Activated CD4-positive, alpha-beta T cell treated with anti-CD3 and anti-CD28 coated beads, Interleukin-2, amount 10 ng/mL, durations not matched to agents 7 days and 5 days (primary cell): ENCODE measurements around the gene MVD. TPM values are rescaled to one million over a fixed set of nuclear protein-coding genes. Genes with fewer than 3 reads are reported as not detected.
A peak's percentile ranks its signal among the peaks of the same experiment; 100 is the strongest.

Experiments
- CTCF ChIA-PET: fragments of 350-600 bp; sonication (Branson Sonifier 250); formaldehyde crosslinking; loops from one replicate; lab custom pipeline; 2021; ENCODE audit warnings: antibody characterized with exemption; lab: Charles Lee
- POLR2A ChIA-PET: fragments of 350-600 bp; sonication (Branson Sonifier 250); formaldehyde crosslinking; loops from one replicate; lab custom pipeline; 2021; ENCODE audit warnings: antibody characterized with exemption; lab: Charles Lee
- DNase-seq: peaks from one replicate; pipeline ENCODE4 v3.0.0-alpha.2; 2020
- H3K27ac Mint-ChIP-seq: one replicate; pipeline ENCODE4 v1.8.0; 2021; ENCODE audit warnings: mild to moderate bottlenecking, moderate library complexity, mixed read lengths
- H3K27me3 Mint-ChIP-seq: one replicate; pipeline ENCODE4 v1.8.0; 2021; ENCODE audit warnings: mixed read lengths
- H3K36me3 Mint-ChIP-seq: one replicate; pipeline ENCODE4 v1.8.0; 2021; ENCODE audit warnings: low read depth, mixed read lengths
- H3K4me1 Mint-ChIP-seq: one replicate; pipeline ENCODE4 v1.8.0; 2021; ENCODE audit warnings: mixed read lengths
- H3K4me3 Mint-ChIP-seq: one replicate; pipeline ENCODE4 v1.8.0; 2021; ENCODE audit warnings: mild to moderate bottlenecking, moderate library complexity, mixed read lengths
- H3K9me3 Mint-ChIP-seq: one replicate; pipeline ENCODE4 v1.8.0; 2021; ENCODE audit warnings: mixed read lengths
- total RNA-seq, 2 experiments: library from RNA; stranded (reverse); gene quantifications; one replicate each; pipeline ENCODE4 v1.2.3, GENCODE V29; 2021

Gene MVD
- total RNA-seq, 2 experiments from 2014 or later = 65.3 to 72.3 TPM

DNA sequence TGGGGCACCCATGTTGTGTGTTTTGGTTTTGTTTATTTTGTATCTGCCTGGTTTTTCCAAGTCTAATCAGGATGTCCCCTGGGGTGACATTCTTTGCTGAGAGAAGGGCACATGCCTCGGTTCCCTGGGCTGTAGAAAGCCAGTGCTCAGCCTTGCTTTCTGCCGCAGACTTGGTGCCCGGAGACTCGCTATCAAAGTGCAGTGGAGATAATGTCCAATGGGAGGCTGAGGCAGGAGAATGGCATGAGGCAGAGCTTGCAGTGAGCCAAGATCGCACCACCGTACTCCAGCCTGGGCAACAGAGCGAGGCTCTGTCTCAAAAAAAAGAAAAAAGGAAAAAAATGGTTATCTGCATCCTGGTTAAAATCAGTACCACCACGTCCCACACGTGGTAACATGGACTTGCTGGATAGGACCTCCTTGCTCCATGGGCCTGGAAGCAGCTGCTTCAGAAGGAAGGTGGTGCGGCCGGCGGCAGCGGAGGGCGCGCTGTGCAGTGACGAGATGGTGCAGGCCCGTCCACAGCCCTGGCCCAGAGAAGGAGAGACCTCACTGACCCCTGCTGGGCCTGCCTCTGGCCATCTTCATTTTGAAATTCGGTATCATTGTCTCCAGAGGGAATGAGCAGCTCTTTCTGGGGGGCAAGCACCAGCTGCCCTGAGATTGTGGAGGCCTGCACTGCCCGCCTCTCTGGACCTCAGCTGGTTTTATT lies 43.8 kb downstream of the MVD start:
- Mint-ChIP-seq H3K27ac (peak overlapping the region; percentile 88), H3K4me1 (peaks cover 30% of the 10 kb centered on the region), H3K9me3 (no peaks in the 10 kb centered on the region), H3K4me3 (no peak overlapping the region), H3K36me3 (peaks cover 19% of the 10 kb centered on the region), H3K27me3 (no peaks in the 10 kb centered on the region)
- ChIA-PET CTCF (interaction anchor here (1.1 to 1.9 kb wide), 3 partner anchors 10 to 16 kb away, joined by 5 read pairs; no protein-coding TSS in a partner anchor), POLR2A (no interaction called here)
- no peak for DNase-seq

DNA sequence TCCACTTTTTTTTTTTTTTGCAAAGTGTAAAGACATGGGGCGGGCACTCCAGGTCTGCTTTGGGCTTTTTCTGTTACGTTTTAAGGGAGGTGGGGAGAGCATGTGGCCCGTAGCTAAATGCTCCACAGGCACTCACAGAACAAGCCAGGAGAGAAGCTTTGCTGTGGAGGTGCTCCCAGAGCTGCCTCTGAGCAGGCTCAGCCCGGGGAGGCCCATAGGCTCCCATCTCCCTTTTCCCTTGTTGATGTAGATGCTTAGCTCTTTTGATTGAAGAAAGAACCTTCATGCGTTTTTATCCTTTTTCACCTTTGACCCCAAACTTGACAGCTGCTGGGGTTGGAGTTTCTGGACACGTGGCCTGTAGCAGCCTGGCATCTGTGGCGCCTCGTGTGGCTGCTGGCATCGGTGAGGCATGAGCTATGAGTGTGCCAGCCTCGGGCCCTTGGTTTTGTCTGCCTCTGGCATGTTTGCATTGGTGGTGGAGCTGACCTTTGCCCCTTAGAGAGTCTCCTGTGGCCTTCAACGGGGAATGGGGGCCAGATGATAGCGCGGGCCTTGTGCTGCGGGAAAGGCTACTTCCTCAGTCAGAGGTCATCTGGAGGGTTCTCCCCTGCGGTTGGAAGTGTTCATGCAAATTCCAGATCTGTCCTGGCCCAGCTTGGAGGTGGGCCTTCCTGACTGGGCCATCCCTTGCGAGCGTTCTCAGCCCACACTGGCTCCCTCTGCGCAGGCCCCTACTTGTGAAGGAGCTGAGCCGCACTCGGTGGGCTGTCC lies 44.5 kb downstream of the MVD start:
- Mint-ChIP-seq H3K27ac (peak overlapping the region; percentile 68), H3K27me3 (no peaks in the 10 kb centered on the region), H3K36me3 (peaks cover 14% of the 10 kb centered on the region), H3K4me1 (peaks cover 30% of the 10 kb centered on the region), H3K4me3 (no peak overlapping the region), H3K9me3 (no peaks in the 10 kb centered on the region)
- no peak for DNase-seq
- ChIA-PET CTCF (interaction anchor here (0.7 to 1.9 kb wide), 3 partner anchors 9 to 15 kb away, joined by 3 to 5 read pairs (median 5); no protein-coding TSS in a partner anchor), POLR2A (no interaction called here)

DNA sequence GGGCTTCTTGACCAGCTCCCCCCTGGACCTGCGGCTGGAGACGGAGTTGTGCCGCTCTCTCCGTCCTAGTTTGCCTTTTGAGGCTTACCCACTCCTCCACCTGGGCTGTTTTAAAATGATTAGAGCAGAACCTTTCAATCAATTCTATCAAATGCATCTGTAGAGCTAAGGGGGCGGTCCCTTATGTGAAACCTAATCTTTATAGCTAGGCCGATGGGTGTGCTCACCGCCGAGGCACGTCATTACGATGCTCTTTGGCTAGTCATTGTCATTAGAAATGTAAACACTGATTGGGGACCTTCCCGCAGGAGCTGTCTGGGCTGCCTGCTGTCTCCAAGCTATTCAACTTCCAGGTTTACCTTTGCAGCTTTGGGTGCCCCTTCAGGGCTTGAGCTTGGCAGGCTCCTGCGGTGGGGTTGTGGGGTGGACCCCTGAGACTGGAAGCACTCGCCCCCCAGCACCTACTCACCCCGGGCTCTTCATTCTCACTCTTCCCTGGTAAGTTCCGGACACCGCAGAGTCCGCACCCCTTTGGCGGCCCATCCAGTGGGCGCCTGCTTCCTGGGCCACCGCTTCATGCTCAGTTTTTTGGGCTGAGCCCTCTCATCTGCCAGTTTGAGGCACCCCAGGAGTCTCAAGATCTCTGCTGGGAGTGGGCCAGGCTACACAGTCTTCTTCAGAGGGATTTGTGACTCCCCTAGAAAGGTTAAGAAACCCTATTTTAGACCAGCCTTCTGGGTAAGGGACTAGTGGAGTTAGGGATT lies 45.4 kb downstream of the MVD start:
- Mint-ChIP-seq H3K4me1 (peaks cover 30% of the 10 kb centered on the region), H3K36me3 (peaks cover 13% of the 10 kb centered on the region)

DNA sequence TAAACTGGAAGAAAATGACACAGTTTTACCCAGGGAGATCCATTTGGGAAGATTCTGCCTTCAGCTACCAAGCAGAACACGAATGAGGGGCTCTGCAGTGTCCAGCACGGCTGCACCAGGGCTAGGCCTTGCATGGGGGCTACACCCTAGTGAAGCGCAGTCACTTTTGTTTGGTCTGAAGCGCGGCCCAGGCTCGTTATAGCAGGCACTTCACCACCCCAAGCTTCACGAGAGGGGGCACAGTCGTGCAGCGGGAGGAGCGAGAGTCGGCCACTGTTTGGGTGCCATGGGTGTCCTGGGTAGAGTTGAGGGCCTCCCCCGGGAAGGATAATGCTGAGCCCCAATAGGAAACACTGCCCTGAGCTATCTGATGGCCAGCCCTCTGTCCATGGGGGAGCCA lies 46.2 kb downstream of the MVD start:
- Mint-ChIP-seq H3K4me1 (peaks cover 30% of the 10 kb centered on the region), H3K9me3 (no peaks in the 10 kb centered on the region), H3K27me3 (no peaks in the 10 kb centered on the region), H3K27ac (peak overlapping the region; percentile 43), H3K4me3 (no peak overlapping the region), H3K36me3 (peaks cover 14% of the 10 kb centered on the region)
- DNase-seq = no peak
- ChIA-PET POLR2A (no interaction called here), CTCF (interaction anchor here (1.0 to 1.1 kb wide), 2 partner anchors 9 to 17 kb away, joined by 4 to 5 read pairs; no protein-coding TSS in a partner anchor)

More for the DNA sequence above, 45.4 kb downstream of the MVD start:
- ChIA-PET POLR2A (no interaction called here), CTCF (interaction anchor here (1.0 to 1.1 kb wide), 2 partner anchors 8 to 16 kb away, joined by 4 to 5 read pairs; no protein-coding TSS in a partner anchor)
- Mint-ChIP-seq H3K4me3 (no peak overlapping the region), H3K9me3 (no peaks in the 10 kb centered on the region), H3K27me3 (no peaks in the 10 kb centered on the region), H3K27ac (peak overlapping the region; percentile 43)
- DNase-seq = no peak

DNA sequence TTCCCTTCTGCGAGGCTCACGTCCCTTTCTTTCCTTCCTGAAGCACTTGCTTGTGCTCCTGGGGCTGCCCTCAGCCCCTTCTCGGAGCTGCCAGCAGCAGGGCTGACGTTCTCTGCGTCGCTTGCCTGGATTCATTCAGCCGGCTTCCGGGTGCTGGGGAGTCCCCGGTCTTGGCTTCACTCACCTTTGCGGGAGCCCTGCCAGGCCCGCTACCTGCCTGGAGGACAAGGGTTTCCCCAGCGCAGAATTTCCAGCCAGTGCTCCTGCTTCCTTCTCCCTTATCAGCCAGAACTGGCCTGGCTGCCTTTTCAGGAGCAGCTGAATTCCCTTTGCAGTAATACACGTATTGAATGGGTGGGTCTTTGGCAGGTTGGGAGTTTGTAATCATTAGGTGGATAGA lies 46.6 kb downstream of the MVD start:
- ChIA-PET POLR2A (no interaction called here), CTCF (interaction anchor here (1.1 to 1.5 kb wide), 2 partner anchors 17 kb away, joined by 3 to 4 read pairs; no protein-coding TSS in a partner anchor)
- H3K4me3 Mint-ChIP-seq = no peak overlapping the region
- DNase-seq = no peak
- H3K27me3 Mint-ChIP-seq = no peaks in the 10 kb centered on the region
- H3K9me3 Mint-ChIP-seq = no peaks in the 10 kb centered on the region
- H3K4me1 Mint-ChIP-seq = peaks cover 30% of the 10 kb centered on the region
- H3K27ac Mint-ChIP-seq = no peak overlapping the region
- peaks cover 16% of the 10 kb centered on the region for H3K36me3 Mint-ChIP-seq

DNA sequence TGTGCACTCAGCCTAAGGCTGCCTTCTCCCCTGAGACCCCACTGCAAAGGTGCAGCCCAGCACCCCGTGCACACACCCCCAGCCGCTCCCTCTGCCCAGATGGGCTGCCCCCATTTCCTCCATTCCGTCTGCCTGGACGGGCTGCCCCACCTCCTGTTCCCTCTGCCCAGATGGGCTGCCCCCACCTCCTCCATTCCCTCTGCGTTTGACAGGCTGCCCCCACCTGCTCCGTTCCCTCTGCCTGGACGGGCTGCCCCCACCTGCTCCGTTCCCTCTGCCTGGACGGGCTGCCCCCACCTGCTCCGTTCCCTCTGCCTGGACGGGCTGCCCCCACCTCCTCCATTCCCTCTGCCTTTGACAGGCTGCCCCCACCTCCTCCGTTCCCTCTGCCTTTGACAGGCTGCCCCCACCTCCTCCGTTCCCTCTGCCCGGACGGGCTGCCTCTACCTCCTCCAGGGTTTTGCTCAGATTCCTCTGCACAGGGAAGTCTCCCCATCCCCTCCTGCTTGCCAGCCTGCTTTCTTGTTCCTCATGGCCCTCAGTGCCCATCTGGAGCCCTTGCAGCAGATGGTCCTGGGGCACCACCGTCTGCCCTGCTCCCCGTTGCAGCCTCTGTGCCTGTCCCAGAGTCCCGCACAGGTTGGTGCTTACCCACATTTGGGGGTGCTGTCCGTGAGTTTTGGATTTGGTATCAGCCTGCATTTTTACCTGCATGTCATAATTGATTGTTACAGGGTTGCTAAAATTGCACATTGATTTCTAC lies 47.9 kb downstream of the MVD start:
- Mint-ChIP-seq H3K36me3 (peaks cover 24% of the 10 kb centered on the region), H3K27me3 (no peaks in the 10 kb centered on the region), H3K9me3 (no peaks in the 10 kb centered on the region), H3K4me1 (peaks cover 21% of the 10 kb centered on the region), H3K27ac (peak overlapping the region; percentile 36), H3K4me3 (no peak overlapping the region)
- no peak for DNase-seq
- CTCF ChIA-PET = interaction anchor here (1.5 kb wide), 1 partner anchor 18 kb away, joined by 3 read pairs; no protein-coding TSS in a partner anchor
- POLR2A ChIA-PET = no interaction called here

DNA sequence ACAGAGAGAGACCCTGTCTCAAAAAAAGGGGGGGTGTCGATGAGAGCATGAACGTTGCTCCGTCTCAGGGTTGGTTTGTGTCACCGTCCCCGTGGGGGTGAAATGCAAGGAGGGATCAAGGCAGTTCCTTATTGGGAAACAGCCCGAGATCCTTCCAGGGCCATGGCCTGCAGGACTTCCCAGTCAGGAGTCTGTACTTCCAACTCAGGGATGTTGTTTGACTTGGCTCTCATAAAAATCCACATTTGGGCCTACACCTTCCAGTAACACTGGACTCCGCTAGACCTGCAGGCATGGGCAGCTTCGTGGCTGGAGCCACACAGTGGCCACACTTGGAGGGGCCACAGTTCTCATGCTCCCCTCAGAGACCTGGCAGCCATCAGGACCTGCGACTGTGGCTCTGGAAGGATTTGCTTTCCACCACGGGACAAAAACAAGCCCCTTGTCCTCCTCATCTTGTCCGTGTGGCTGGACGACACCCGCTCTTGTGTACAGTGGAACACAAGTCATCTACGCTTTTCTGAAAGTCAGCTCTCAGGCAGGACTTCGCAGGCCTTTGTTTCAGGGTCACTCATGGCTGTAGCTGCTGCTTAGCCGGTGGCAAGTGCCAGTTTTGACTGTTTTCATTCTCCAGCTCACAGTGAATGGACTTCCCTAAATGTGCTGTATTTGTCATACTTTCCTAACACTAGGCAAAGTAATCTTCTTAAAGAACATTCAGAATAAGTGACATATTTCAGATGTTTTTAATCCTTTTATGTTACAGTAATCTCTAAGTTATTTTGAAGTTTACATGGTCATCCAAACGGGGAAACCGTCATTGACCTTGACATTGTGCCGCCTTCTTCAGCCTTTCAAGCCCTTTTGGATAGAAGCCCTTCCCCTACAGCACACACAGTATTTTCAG lies 48.7 kb downstream of the MVD start:
- Mint-ChIP-seq H3K9me3 (no peaks in the 10 kb centered on the region), H3K36me3 (peaks cover 28% of the 10 kb centered on the region), H3K4me1 (peaks cover 13% of the 10 kb centered on the region), H3K27me3 (no peaks in the 10 kb centered on the region), H3K27ac (peak overlapping the region; percentile 52), H3K4me3 (no peak overlapping the region)
- DNase-seq = no peak
- ChIA-PET CTCF (no interaction called here), POLR2A (no interaction called here)

DNA sequence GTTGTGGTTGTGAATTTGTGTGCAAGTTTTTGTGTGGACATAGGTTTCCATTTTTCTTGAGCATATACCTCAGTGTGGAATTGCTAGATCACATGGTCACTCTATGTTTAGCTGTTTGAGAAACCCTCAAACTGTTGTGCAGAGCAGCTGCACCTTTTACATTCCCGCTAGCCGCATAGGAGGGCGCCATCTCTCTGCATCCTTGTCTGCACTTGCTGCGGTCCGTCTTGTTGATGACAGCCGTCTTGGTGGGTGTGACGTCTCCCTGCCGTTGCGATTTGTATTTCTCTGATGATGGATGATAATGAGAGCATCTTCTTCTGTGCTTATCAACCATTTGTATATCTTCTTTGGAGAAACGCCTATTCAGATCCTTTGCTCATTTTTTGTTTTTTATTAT lies 49.6 kb downstream of the MVD start:
- Mint-ChIP-seq H3K36me3 (peaks cover 35% of the 10 kb centered on the region), H3K27ac (no peak overlapping the region), H3K4me3 (no peak overlapping the region), H3K9me3 (no peaks in the 10 kb centered on the region), H3K4me1 (peaks cover 4% of the 10 kb centered on the region), H3K27me3 (no peaks in the 10 kb centered on the region)
- CTCF ChIA-PET = interaction anchor here (1.0 to 1.3 kb wide), 2 partner anchors 11 to 14 kb away, joined by 4 to 6 read pairs; no protein-coding TSS in a partner anchor
- POLR2A ChIA-PET = no interaction called here
- no peak for DNase-seq

DNA sequence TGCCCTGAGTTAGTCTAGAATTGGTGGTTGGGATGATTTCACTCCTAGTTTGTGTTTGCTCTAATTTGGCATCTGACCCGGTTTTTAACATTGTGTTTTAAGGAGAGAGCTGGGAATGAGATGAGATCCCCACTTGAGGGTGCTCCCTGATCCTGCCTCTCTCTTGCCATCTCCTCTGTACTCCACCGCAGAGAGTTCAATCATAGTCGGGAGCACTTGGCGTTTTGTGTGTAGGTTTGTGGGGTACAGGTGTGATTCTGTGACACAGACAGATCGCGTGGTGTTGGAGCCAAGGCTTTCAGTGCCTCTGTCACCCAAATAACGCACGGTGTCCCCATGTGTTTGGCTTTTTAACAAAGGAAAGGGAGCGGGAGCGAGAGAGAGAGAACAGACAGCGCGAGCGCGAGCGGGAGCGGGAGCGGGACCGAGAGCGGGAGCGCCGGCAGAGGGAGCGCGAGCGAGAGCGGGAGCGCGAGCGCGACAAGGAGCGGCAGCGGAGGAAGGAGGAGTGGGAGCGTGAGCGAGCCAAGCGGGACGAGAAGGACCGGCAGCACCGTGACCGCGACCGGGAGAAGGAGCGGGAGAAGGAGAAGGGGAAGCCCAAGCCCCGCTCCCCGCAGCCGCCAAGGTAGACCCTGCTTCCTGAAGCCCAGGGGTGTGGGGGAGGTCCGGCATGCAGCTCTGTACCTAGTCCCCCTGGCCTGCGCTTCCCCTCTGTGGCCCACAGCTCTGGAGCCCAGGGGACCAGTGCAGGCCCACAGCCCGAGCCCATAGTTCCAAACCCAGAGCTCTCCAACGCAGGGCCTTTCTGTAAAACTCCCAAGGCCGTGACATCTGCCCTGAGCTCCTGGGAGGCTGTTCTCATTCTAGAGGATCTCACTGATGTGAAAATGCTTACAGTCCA lies 51.7 kb downstream of the MVD start:
- Mint-ChIP-seq H3K9me3 (no peaks in the 10 kb centered on the region), H3K36me3 (peaks cover 39% of the 10 kb centered on the region), H3K4me3 (no peak overlapping the region), H3K27ac (no peak overlapping the region), H3K4me1 (peaks cover 3% of the 10 kb centered on the region), H3K27me3 (no peaks in the 10 kb centered on the region)
- POLR2A ChIA-PET = no interaction called here
- CTCF ChIA-PET = interaction anchor here (0.6 to 1.4 kb wide), 3 partner anchors 14 to 764 kb away, joined by 3 to 5 read pairs (median 3); no protein-coding TSS in a partner anchor
- DNase-seq = no peak

DNA sequence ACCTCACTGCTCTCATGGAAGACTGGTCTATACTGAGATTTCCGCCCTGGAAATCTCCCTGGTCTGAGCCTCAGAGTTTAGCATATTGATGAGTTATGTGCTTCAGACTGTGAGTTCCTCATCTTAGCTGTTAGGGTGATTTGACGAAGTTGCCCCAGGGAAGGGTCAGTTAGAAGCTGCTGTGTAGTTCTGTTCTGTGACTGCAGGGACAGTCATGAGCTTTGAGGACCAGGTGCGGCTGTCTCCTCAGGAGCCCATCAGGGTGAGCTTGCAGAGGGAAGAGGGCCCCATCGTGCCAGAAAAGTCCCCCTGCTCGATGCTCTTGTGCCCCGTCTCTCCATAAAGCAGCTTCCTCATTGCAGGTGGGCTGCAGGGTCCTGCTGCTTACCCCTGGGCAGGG lies 52.8 kb downstream of the MVD start:
- H3K36me3 Mint-ChIP-seq = peaks cover 39% of the 10 kb centered on the region
- DNase-seq = no peak
- H3K27ac Mint-ChIP-seq = no peak overlapping the region
- POLR2A ChIA-PET = no interaction called here
- H3K4me1 Mint-ChIP-seq = no peaks in the 10 kb centered on the region
- CTCF ChIA-PET = interaction anchor here (0.9 to 1.5 kb wide), 6 partner anchors 8 to 32 kb away, joined by 3 to 4 read pairs (median 3); no protein-coding TSS in a partner anchor
- no peak overlapping the region for H3K4me3 Mint-ChIP-seq
- no peaks in the 10 kb centered on the region for H3K27me3 Mint-ChIP-seq
- no peaks in the 10 kb centered on the region for H3K9me3 Mint-ChIP-seq
